Glutamatergic neuron (in vitro differentiated cells): ENCODE data around the gene DHX34. TPM values are rescaled to one million over a fixed set of nuclear protein-coding genes. Genes with fewer than 3 reads are reported as not detected.

Experiments
- DNase-seq: peaks from one replicate; pipeline ENCODE4 v3.0.0; 2022
- H3K27ac Mint-ChIP-seq: one replicate; pipeline ENCODE4 v1.8.0; 2020; ENCODE audit warnings: mild to moderate bottlenecking, mixed read lengths, inconsistent platforms; ENCODE audit not compliant: unreplicated experiment
- H3K27me3 Mint-ChIP-seq: one replicate; pipeline ENCODE4 v1.8.0; 2020; ENCODE audit warnings: mild to moderate bottlenecking, moderate library complexity, mixed read lengths, inconsistent platforms; ENCODE audit not compliant: unreplicated experiment
- H3K36me3 Mint-ChIP-seq: one replicate; pipeline ENCODE4 v1.8.0; 2020; ENCODE audit warnings: mild to moderate bottlenecking, mixed read lengths, inconsistent platforms; ENCODE audit not compliant: unreplicated experiment
- H3K4me1 Mint-ChIP-seq: one replicate; pipeline ENCODE4 v1.8.0; 2020; ENCODE audit warnings: mild to moderate bottlenecking, low read depth, mixed read lengths, inconsistent platforms; ENCODE audit not compliant: unreplicated experiment
- H3K4me3 Mint-ChIP-seq: one replicate; pipeline ENCODE4 v1.8.0; 2020; ENCODE audit warnings: mild to moderate bottlenecking, mixed read lengths, inconsistent platforms; ENCODE audit not compliant: unreplicated experiment
- H3K9me3 Mint-ChIP-seq: one replicate; pipeline ENCODE4 v1.8.0; 2020; ENCODE audit warnings: mild to moderate bottlenecking, moderate library complexity, mixed read lengths, inconsistent platforms; ENCODE audit not compliant: unreplicated experiment
- CTCF ChIP-seq: fragments of 200-600 bp; sonication (generic); IDR thresholded peaks from one replicate; pipeline ENCODE4 v1.5.0; 2021; ENCODE audit not compliant: partially characterized antibody, unreplicated experiment
- total RNA-seq: library from RNA; stranded (reverse); fragmentation: NEBNext Ultra II Directional; extraction: Animal tissue kit (Norgen Biotek cat#: 25700); gene quantifications from one replicate; pipeline ENCODE4 v1.2.1, GENCODE V29; 2021; ENCODE audit not compliant: unreplicated experiment

Gene DHX34
- total RNA-seq, 1 donor from 2014 or later: 119 TPM

- peaks cover 8% of the 10 kb centered on the region for H3K27me3 Mint-ChIP-seq
- no peak for TF ChIP-seq CTCF
Measured at GRCh38 chr19:47377801-47378200, 28.7 kb downstream of the DHX34 start.

GRCh38 chr19:47378246-47378645, 29.1 kb downstream of the DHX34 start:
- Mint-ChIP-seq H3K27ac (no peak overlapping the region), H3K4me3 (no peak overlapping the region), H3K9me3 (peaks cover 10% of the 10 kb centered on the region), H3K36me3 (peaks cover 4% of the 10 kb centered on the region), H3K27me3 (peaks cover 11% of the 10 kb centered on the region), H3K4me1 (peaks cover 14% of the 10 kb centered on the region)
- no peak for TF ChIP-seq CTCF
- no peak for DNase-seq

More at GRCh38 chr19:47377801-47378200, 28.7 kb downstream of the DHX34 start:
- H3K4me1 Mint-ChIP-seq: peaks cover 11% of the 10 kb centered on the region
- H3K36me3 Mint-ChIP-seq: peaks cover 4% of the 10 kb centered on the region
- DNase-seq: no peak
- H3K4me3 Mint-ChIP-seq: no peak overlapping the region
- no peak overlapping the region for H3K27ac Mint-ChIP-seq
- peaks cover 7% of the 10 kb centered on the region for H3K9me3 Mint-ChIP-seq

GRCh38 chr19:47379381-47379938, 30.3 kb downstream of the DHX34 start:
- peaks cover 15% of the 10 kb centered on the region for H3K4me1 Mint-ChIP-seq
- no peak for TF ChIP-seq CTCF
- H3K27me3 Mint-ChIP-seq: peaks cover 11% of the 10 kb centered on the region
- no peak overlapping the region for H3K4me3 Mint-ChIP-seq
- peak; percentile 46 for DNase-seq
- H3K36me3 Mint-ChIP-seq: peaks cover 4% of the 10 kb centered on the region
- H3K27ac Mint-ChIP-seq: peak overlapping the region; percentile 93
- H3K9me3 Mint-ChIP-seq: peaks cover 10% of the 10 kb centered on the region

- peaks cover 4% of the 10 kb centered on the region for H3K36me3 Mint-ChIP-seq
- H3K27ac Mint-ChIP-seq: no peak overlapping the region
- no peak overlapping the region for H3K4me3 Mint-ChIP-seq
- DNase-seq: no peak
- peaks cover 15% of the 10 kb centered on the region for H3K4me1 Mint-ChIP-seq
- no peak for TF ChIP-seq CTCF
- H3K27me3 Mint-ChIP-seq: peaks cover 10% of the 10 kb centered on the region
- H3K9me3 Mint-ChIP-seq: peaks cover 10% of the 10 kb centered on the region
Measured at GRCh38 chr19:47380559-47380958, 31.4 kb downstream of the DHX34 start.

- Mint-ChIP-seq H3K27me3 (peaks cover 14% of the 10 kb centered on the region), H3K36me3 (peaks cover 4% of the 10 kb centered on the region), H3K4me3 (no peak overlapping the region), H3K9me3 (peaks cover 8% of the 10 kb centered on the region), H3K4me1 (peaks cover 15% of the 10 kb centered on the region), H3K27ac (no peak overlapping the region)
- no peak for TF ChIP-seq CTCF
- DNase-seq: no peak
Measured at GRCh38 chr19:47381121-47381520, 32.0 kb downstream of the DHX34 start.
